MCF 10A (cell line): ENCODE data around the gene LHCGR. TPM values are rescaled to one million over a fixed set of nuclear protein-coding genes. Genes with fewer than 3 reads are reported as not detected.

Source experiments
- BruUV-seq: library from RNA; stranded (reverse); fragments of 400-500 nt; replicated peaks from 2 replicates; lab custom pipeline; 2021; lab: Mats Ljungman, UMichigan
- CTCF ChIA-PET: fragments of 300-600 bp; sonication (Branson Sonifier 250); formaldehyde crosslinking; extraction: SDS; loops from one replicate; lab custom pipeline; 2021; ENCODE audit warnings: antibody characterized with exemption, inconsistent platforms; lab: Yijun Ruan, JAX
- POLR2A ChIA-PET: fragments of 300-600, 350-650 bp; sonication (Branson Sonifier 250); formaldehyde crosslinking; extraction: SDS; loops from one replicate; lab custom pipeline; 2020; ENCODE audit warnings: antibody characterized with exemption, inconsistent platforms; lab: Yijun Ruan, JAX
- DNase-seq: peaks from one replicate; pipeline ENCODE4 v3.0.0-alpha.2; 2018; ENCODE audit not compliant: unreplicated experiment
- H3K27ac Mint-ChIP-seq: one replicate; pipeline ENCODE4 v1.8.0; 2022; ENCODE audit warnings: mild to moderate bottlenecking, low read depth, mixed read lengths; ENCODE audit not compliant: unreplicated experiment
- H3K27me3 Mint-ChIP-seq: one replicate; pipeline ENCODE4 v1.8.0; 2022; ENCODE audit warnings: mixed read lengths; ENCODE audit not compliant: insufficient read depth, unreplicated experiment
- H3K36me3 Mint-ChIP-seq: one replicate; pipeline ENCODE4 v1.8.0; 2022; ENCODE audit warnings: mild to moderate bottlenecking, moderate library complexity, mixed read lengths; ENCODE audit not compliant: insufficient read depth, unreplicated experiment
- H3K4me1 Mint-ChIP-seq: one replicate; pipeline ENCODE4 v1.8.0; 2022; ENCODE audit warnings: mixed read lengths; ENCODE audit not compliant: insufficient read depth, unreplicated experiment
- H3K4me3 Mint-ChIP-seq: one replicate; pipeline ENCODE4 v1.8.0; 2022; ENCODE audit warnings: mild to moderate bottlenecking, moderate library complexity, mixed read lengths; ENCODE audit not compliant: unreplicated experiment
- H3K9me3 Mint-ChIP-seq: one replicate; pipeline ENCODE4 v1.8.0; 2022; ENCODE audit warnings: mixed read lengths; ENCODE audit not compliant: unreplicated experiment
- intact Hi-C: fragments of 100-400 bp; cut with micrococcal nuclease; formaldehyde crosslinking; loops from 2 replicates; pipeline ENCODE4 v1.14.1; 2022
- total RNA-seq: library from RNA; stranded (reverse); gene quantifications from 2 replicates; pipeline ENCODE4 v1.2.3, GENCODE V29; 2022
- TF ChIP-seq, protein P1 (sequence below): fragments of 200-600 bp; IDR thresholded peaks from one replicate; pipeline ENCODE4 v1.8.0; 2022; ENCODE audit warnings: antibody characterized with exemption, mild to moderate bottlenecking; ENCODE audit not compliant: unreplicated experiment

Gene LHCGR
- total RNA-seq, 1 experiment from 2014 or later: not detected

DNA sequence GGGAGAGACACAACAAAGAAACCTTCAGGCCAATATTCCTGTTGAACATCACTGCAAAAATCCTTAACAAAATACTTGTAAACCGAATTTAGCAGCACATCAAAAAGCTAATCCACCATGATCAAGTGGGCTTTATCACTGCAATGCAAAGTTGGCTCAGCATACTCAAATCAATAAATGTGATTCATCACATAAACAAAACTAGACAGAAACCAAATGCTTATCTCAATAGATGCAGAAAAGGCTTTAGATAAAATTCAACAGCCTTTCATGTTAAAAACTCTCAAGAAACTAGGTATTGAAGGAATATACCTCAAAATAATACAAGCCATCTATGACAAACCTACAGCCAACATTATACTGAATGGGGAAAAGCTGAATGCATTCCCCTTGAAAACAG, 117.3 kb downstream of the LHCGR start:
- POLR2A ChIA-PET: no interaction called here
- H3K27me3 Mint-ChIP-seq: no peaks in the 10 kb centered on the region
- CTCF ChIA-PET: interaction anchor here (0.6 to 1.4 kb wide), 3 partner anchors 15 to 1765 kb away, joined by 3 to 7 read pairs (median 3); no protein-coding TSS in a partner anchor
- TF ChIP-seq, protein P1, sequence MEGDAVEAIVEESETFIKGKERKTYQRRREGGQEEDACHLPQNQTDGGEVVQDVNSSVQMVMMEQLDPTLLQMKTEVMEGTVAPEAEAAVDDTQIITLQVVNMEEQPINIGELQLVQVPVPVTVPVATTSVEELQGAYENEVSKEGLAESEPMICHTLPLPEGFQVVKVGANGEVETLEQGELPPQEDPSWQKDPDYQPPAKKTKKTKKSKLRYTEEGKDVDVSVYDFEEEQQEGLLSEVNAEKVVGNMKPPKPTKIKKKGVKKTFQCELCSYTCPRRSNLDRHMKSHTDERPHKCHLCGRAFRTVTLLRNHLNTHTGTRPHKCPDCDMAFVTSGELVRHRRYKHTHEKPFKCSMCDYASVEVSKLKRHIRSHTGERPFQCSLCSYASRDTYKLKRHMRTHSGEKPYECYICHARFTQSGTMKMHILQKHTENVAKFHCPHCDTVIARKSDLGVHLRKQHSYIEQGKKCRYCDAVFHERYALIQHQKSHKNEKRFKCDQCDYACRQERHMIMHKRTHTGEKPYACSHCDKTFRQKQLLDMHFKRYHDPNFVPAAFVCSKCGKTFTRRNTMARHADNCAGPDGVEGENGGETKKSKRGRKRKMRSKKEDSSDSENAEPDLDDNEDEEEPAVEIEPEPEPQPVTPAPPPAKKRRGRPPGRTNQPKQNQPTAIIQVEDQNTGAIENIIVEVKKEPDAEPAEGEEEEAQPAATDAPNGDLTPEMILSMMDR: no peak
- H3K36me3 Mint-ChIP-seq: no peaks in the 10 kb centered on the region
- no peaks in the 10 kb centered on the region for H3K9me3 Mint-ChIP-seq
- intact Hi-C loops: no loop called here
- no peak overlapping the region for H3K27ac Mint-ChIP-seq
- H3K4me3 Mint-ChIP-seq: no peak overlapping the region
- no peaks in the 10 kb centered on the region for H3K4me1 Mint-ChIP-seq
- BruUV-seq: no TSS peak
- no peak for DNase-seq

Other genes with a start within 250 kb of the LHCGR start
- gene STON1, start 225.6 kb downstream of the LHCGR start, total RNA-seq: 0.23 and 0.42 TPM in 2 replicates
- not detected in 2 replicates for gene GTF2A1L, start 137.9 kb downstream of the LHCGR start, total RNA-seq